ENCODE measurements around the gene PRR11. TPM values are rescaled to one million over a fixed set of nuclear protein-coding genes. Genes with fewer than 3 reads are reported as not detected.
"Not testable (repeated sequence)": the region's sequence is repeated elsewhere in the genome, so short reads cannot be mapped to it uniquely, and the experiment has no call there.

Gene PRR11
- total and polyA plus RNA-seq, 2 experiments from 2014 or later = 2.2 to 18.9 TPM

DNA sequence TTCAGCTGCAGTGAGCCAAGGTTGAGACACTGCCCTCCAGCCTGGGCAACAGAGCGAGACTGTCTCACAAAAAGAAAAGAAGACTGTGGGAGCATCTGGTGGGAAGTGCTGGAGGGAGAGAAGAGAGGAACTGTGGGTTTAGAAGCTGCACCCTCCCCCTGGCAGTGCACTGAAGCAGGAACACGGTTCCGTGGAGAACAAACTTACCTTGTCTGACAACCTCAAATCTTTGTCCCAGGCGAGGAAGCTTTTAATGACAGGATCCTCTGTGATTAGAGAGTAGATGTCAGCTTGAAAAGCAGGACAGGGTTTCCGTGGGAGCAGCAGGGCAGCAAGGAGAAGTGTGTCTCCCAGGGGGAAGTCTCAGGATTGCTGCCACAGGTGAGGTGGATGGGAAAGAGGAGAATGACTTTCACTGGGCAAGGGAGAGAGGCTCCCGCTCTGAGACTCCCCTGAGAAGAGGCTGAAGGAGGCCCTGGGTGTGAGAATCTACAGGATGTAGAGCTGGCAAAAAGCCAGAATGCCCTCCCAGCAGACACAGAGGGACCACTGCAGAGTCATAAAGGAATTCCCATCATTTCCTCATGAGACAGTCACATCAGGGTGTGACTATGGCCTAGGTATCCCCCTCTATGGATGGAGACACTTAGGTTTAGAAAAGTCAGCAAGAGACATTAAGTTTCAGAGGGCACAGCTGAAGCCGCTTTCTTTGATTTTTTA is 22.9 kb downstream of the PRR11 start:
- Histone ChIP-seq H3K4me1 (ENCODE audit: low read depth) (no peaks in the 10 kb centered on the region), H3K27me3 (no peaks in the 10 kb centered on the region), H3K36me3 (no peaks in the 10 kb centered on the region), H3K4me3 (no peak overlapping the region), H3K9me3 (ENCODE audit: low read depth) (no peaks in the 10 kb centered on the region), H3K27ac (no peak overlapping the region)
- no peak for TF ChIP-seq CTCF (IDR thresholded peaks at IDR 0.05; ENCODE audit: low read depth, low read length)
- no peak for DNase-seq (ENCODE audit: low read depth in 1 of 2, low spot score in 1 of 2)

- not testable (repeated sequence) for H3K4me3 ChIP-seq; H3K27me3 ChIP-seq; H3K4me1 ChIP-seq (ENCODE audit: low read depth); H3K36me3 ChIP-seq; DNase-seq (ENCODE audit: low read depth in 1 of 2, low spot score in 1 of 2); H3K9me3 ChIP-seq (ENCODE audit: low read depth); H3K27ac ChIP-seq
Observed at GRCh38 chr17:59179601-59180000, 24.1 kb downstream of the PRR11 start.

GRCh38 chr17:59180626-59181025 is 25.1 kb downstream of the PRR11 start:
- no peak for DNase-seq (ENCODE audit: low read depth in 1 of 2, low spot score in 1 of 2)
- TF ChIP-seq CTCF (IDR thresholded peaks at IDR 0.05; ENCODE audit: low read depth, low read length) = no peak
- H3K27ac ChIP-seq = no peak overlapping the region
- H3K4me1 ChIP-seq (ENCODE audit: low read depth) = no peaks in the 10 kb centered on the region
- peaks cover 3% of the 10 kb centered on the region for H3K36me3 ChIP-seq
- H3K27me3 ChIP-seq = no peaks in the 10 kb centered on the region
- H3K9me3 ChIP-seq (ENCODE audit: low read depth) = no peaks in the 10 kb centered on the region
- no peak overlapping the region for H3K4me3 ChIP-seq

DNA sequence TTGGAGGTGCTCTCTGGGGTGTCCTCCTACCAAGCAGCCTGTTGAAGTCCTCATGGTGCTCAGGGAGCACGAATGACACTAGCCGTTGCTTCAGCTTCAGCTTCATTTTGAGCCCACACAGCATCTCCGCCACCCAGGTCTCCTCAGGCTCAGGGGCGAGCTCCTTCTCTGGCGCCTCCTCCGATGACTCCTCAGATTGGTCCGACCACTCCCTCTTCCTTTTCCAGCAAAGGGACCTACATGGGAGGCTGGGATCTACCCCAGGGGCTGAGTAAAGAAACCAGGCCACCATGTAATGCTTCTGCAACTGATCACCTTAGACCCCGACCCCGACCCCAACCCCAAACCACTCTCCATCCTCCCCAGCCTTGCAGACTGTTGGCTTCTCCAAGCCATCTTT is 25.9 kb downstream of the PRR11 start:
- Histone ChIP-seq H3K36me3 (peaks cover 4% of the 10 kb centered on the region), H3K27me3 (no peaks in the 10 kb centered on the region), H3K9me3 (ENCODE audit: low read depth) (no peaks in the 10 kb centered on the region), H3K4me1 (ENCODE audit: low read depth) (no peaks in the 10 kb centered on the region), H3K27ac (no peak overlapping the region), H3K4me3 (no peak overlapping the region)
- TF ChIP-seq CTCF (IDR thresholded peaks at IDR 0.05; ENCODE audit: low read depth, low read length) = no peak
- no peak for DNase-seq (ENCODE audit: low read depth in 1 of 2, low spot score in 1 of 2)

DNA sequence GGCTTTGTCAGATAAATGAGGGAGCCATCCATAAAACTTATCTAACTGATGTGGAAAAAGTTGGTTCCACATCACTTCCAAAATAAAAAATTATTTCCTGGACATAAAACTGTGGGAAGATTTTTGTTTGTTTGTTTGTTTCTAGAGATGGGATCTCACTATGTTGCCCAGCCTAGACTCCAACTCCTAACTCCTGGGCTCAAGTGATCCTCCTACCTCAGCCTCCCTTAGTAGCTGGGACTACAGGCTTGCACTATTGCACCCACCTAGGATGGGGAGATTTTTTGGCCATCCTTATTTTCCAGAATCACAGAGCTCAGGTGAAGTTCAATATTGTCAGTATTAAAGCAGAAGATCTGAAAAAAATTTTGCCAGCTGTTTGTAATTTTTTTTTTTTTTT is 30.5 kb downstream of the PRR11 start:
- Histone ChIP-seq H3K9me3 (ENCODE audit: low read depth) (no peaks in the 10 kb centered on the region), H3K4me1 (ENCODE audit: low read depth) (no peaks in the 10 kb centered on the region), H3K27ac (no peak overlapping the region), H3K36me3 (peaks cover 6% of the 10 kb centered on the region), H3K27me3 (no peaks in the 10 kb centered on the region), H3K4me3 (no peak overlapping the region)
- DNase-seq (ENCODE audit: low read depth in 1 of 2, low spot score in 1 of 2) = no peak
- no peak for TF ChIP-seq CTCF (IDR thresholded peaks at IDR 0.05; ENCODE audit: low read depth, low read length)

DNA sequence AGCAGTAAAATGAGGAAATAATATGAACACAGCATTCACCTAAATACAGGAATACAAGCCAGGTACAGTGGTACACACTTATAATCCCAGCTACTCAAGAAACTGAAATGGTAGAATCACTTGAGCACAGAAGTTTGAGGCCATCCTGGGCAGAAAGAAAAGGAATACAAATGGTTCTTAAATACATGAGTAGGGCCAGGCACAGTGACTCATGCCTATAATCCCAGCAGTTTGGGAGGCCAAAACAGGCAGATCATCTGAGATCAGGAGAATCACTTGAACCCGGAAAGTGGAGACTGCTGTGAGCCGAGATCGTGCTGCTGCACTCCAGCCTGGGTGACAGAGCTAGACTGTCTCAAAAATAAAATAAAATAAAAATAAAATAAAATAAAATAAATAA is 31.3 kb downstream of the PRR11 start:
- DNase-seq (ENCODE audit: low read depth in 1 of 2, low spot score in 1 of 2) = no peak
- Histone ChIP-seq H3K27ac (no peak overlapping the region), H3K36me3 (peaks cover 6% of the 10 kb centered on the region), H3K9me3 (ENCODE audit: low read depth) (no peaks in the 10 kb centered on the region), H3K27me3 (no peaks in the 10 kb centered on the region), H3K4me1 (ENCODE audit: low read depth) (no peaks in the 10 kb centered on the region), H3K4me3 (no peak overlapping the region)
- no peak for TF ChIP-seq CTCF (IDR thresholded peaks at IDR 0.05; ENCODE audit: low read depth, low read length)

All from cardiac muscle cell (in vitro differentiated cells and primary cell).